ENCODE results near the gene USP21. TPM values are rescaled to one million over a fixed set of nuclear protein-coding genes. Genes with fewer than 3 reads are reported as not detected.

USP21 gene
- polyA plus RNA-seq, 1 donor from 2014 or later = 20.2 TPM

- H3F3A ChIP-seq (ENCODE audit: insufficient read depth, low read length, poor library complexity, severe bottlenecking) = no peaks in the 10 kb centered on the region
- H3K79me2 ChIP-seq (replicated peaks; ENCODE audit: insufficient read depth, low read length) = no peaks in the 10 kb centered on the region
- no peak overlapping the region for H3K27ac ChIP-seq (ENCODE audit: low read length)
- H3K4me3 ChIP-seq (ENCODE audit: low read length) = no peak overlapping the region
- no peak overlapping the region for H2AFZ ChIP-seq (ENCODE audit: low read depth, low read length)
- H3K9ac ChIP-seq (ENCODE audit: low read length) = no peak overlapping the region
- no peaks in the 10 kb centered on the region for H3K9me2 ChIP-seq (ENCODE audit: insufficient read depth, low read length)
- H3K27me3 ChIP-seq (ENCODE audit: insufficient read depth, low read depth, low read length) = no peaks in the 10 kb centered on the region
- TF ChIP-seq REST (IDR thresholded peaks at IDR 0.05; ENCODE audit: borderline replicate concordance) (no peak), EZH2 (IDR thresholded peaks at IDR 0.05; ENCODE audit: borderline replicate concordance, insufficient read depth, low read length, poor library complexity, severe bottlenecking) (no peak), TAF1 (IDR thresholded peaks at IDR 0.05; ENCODE audit: low read depth) (no peak), CTCF (IDR thresholded peaks at IDR 0.05; ENCODE audit: poor library complexity, severe bottlenecking) (no peak), MXI1 (conservative IDR thresholded peaks at IDR 0.05; ENCODE audit: poor library complexity, severe bottlenecking) (no peak), EP300 (conservative IDR thresholded peaks at IDR 0.05; ENCODE audit: poor library complexity, severe bottlenecking) (no peak), POLR2AphosphoS5 (IDR thresholded peaks at IDR 0.05) (no peak), RAD21 (conservative IDR thresholded peaks at IDR 0.05) (no peak)
- no peaks in the 10 kb centered on the region for H4K20me1 ChIP-seq (ENCODE audit: insufficient read depth)
- H3K4me2 ChIP-seq (ENCODE audit: low read length) = no peak overlapping the region
- no peaks in the 10 kb centered on the region for H3K9me3 ChIP-seq (ENCODE audit: low read length)
- no peaks in the 10 kb centered on the region for H3K36me3 ChIP-seq (ENCODE audit: insufficient read depth, low read length)
Measured at GRCh38 chr1:161140755-161141400, 18.4 kb upstream of the USP21 start.

GRCh38 chr1:161145832-161146231, 13.5 kb upstream of the USP21 start:
- Histone ChIP-seq H3K9me3 (ENCODE audit: low read length) (no peaks in the 10 kb centered on the region), H3K9ac (ENCODE audit: low read length) (no peak overlapping the region), H3K27me3 (ENCODE audit: insufficient read depth, low read depth, low read length) (no peaks in the 10 kb centered on the region), H3K79me2 (replicated peaks; ENCODE audit: insufficient read depth, low read length) (no peaks in the 10 kb centered on the region), H2AFZ (ENCODE audit: low read depth, low read length) (no peak overlapping the region), H3K4me2 (ENCODE audit: low read length) (no peak overlapping the region), H3K27ac (ENCODE audit: low read length) (no peak overlapping the region), H3K4me3 (ENCODE audit: low read length) (no peak overlapping the region), H3F3A (ENCODE audit: insufficient read depth, low read length, poor library complexity, severe bottlenecking) (no peaks in the 10 kb centered on the region), H3K36me3 (ENCODE audit: insufficient read depth, low read length) (no peaks in the 10 kb centered on the region), H3K9me2 (ENCODE audit: insufficient read depth, low read length) (no peaks in the 10 kb centered on the region), H4K20me1 (ENCODE audit: insufficient read depth) (no peaks in the 10 kb centered on the region)
- TF ChIP-seq RAD21 (conservative IDR thresholded peaks at IDR 0.05) = no peak
- TF ChIP-seq EZH2 (IDR thresholded peaks at IDR 0.05; ENCODE audit: borderline replicate concordance, insufficient read depth, low read length, poor library complexity, severe bottlenecking) = no peak
- TF ChIP-seq MXI1 (conservative IDR thresholded peaks at IDR 0.05; ENCODE audit: poor library complexity, severe bottlenecking) = no peak

Measured in neural cell (in vitro differentiated cells).